Measurements from ENCODE around the gene ADAMTS3. TPM values are rescaled to one million over a fixed set of nuclear protein-coding genes. Genes with fewer than 3 reads are reported as not detected.

Gene ADAMTS3
- total RNA-seq (under 1 TPM; 0.08 to 0.47 (median 0.23) TPM), polyA plus RNA-seq (under 1 TPM; 0.09 to 0.11 TPM)

DNA sequence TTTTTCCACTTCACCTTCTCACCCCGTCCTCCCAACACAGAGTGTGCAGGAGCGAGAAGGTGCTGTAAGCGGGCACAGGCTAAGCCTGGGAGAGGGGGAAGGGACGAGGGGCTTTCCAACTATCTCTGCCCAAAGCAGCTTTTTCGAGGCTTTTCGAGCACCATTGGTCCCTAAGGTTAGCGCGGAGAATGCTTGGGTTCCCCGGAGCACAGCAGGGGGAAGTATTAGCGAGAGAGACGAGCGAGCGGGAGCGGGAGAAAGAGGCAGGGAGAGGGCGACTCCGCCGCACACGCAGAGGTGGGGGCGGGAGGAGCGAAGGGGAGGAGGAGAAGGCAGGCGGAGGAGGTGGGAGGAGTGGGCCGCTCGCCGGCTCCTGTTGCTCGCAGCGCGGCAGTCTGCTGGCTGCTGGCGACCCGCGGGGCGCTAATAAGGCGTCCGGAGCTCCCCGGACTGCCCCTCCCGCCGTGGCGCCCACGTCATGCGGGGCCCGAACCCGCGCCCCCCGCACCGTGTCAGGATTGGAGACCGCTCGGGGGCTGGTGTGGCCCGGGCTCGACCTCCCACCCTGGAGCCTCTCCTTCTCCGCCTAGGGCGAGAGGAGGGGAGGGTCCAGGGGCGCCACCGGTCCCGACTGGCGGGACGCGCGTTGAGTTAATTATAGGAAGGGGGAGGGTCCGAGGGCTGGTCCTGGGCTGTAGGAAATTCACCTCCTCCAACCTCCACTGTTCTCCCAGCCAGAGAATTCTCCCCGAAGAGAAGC is at the start of gene ADAMTS3:
TSS of gene ADAMTS3 (minus strand) at position 263 of the 760 bp plus-strand sequence. CDS start 459 bp downstream, outside the sequence.
- intact Hi-C loops (cut with DNase I) = no loop called here
- no peaks in the 10 kb centered on the region for H3K9me3 ChIP-seq
- FAIRE-seq (no peak), DNase-seq (peak; percentile 32 to 78 (median 60)), ATAC-seq (peak; percentile 76 to 87 (median 84))
- peak within 1 kb of the TSS in 2 of 4 donors; percentile 35 to 44 for H3K27ac ChIP-seq
- TF ChIP-seq, protein P1, sequence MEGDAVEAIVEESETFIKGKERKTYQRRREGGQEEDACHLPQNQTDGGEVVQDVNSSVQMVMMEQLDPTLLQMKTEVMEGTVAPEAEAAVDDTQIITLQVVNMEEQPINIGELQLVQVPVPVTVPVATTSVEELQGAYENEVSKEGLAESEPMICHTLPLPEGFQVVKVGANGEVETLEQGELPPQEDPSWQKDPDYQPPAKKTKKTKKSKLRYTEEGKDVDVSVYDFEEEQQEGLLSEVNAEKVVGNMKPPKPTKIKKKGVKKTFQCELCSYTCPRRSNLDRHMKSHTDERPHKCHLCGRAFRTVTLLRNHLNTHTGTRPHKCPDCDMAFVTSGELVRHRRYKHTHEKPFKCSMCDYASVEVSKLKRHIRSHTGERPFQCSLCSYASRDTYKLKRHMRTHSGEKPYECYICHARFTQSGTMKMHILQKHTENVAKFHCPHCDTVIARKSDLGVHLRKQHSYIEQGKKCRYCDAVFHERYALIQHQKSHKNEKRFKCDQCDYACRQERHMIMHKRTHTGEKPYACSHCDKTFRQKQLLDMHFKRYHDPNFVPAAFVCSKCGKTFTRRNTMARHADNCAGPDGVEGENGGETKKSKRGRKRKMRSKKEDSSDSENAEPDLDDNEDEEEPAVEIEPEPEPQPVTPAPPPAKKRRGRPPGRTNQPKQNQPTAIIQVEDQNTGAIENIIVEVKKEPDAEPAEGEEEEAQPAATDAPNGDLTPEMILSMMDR (IDR thresholded peaks at IDR 0.05) = no peak
- no peaks in the 10 kb centered on the region for H3K4me1 ChIP-seq
- H3K36me3 ChIP-seq = no peaks in the 10 kb centered on the region
- peaks cover 0 to 6% (median 0%) of the 10 kb centered on the region in 4 donors for H3K27me3 ChIP-seq
- peak within 1 kb of the TSS; percentile 29 to 61 (median 42) for H3K4me3 ChIP-seq
- 1 to 2% methylated on average over 24 to 59 of the region's 59 CpGs for WGBS, 2 donors

DNA sequence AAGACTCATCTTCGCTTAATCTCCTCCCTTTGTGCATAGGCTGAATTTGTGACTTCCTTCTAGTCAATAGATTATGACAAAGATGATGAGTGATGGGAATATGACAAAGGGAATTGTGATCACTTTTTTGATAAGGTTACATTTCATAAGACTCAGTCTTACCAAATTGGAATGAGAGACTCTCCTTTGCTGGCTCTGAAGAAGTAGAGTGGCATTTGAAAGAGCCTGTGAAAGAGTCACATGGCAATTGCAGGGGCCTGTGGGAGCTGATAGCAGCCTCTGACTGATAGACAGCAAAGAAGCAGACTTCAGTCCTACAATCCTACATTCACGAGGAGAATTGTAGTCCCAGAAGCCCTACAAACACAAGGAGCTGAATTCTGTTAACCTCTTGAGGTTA is 44.9 kb upstream of the ADAMTS3 start:
- Histone ChIP-seq H3K4me3 (no peak overlapping the region), H3K27me3 (no peaks in the 10 kb centered on the region), H3K4me1 (no peaks in the 10 kb centered on the region), H3K27ac (no peak overlapping the region), H3K36me3 (no peaks in the 10 kb centered on the region), H3K9me3 (peaks cover 0 to 2% (median 0%) of the 10 kb centered on the region in 4 donors)
- 51 to 62% methylated on average over 2 of the region's 2 CpGs for whole genome bisulfite sequencing, 2 donors
- ATAC-seq (no peak), FAIRE-seq (no peak), DNase-seq (no peak)
- intact Hi-C loops (cut with DNase I) = no loop called here
- TF ChIP-seq, protein P1 (IDR thresholded peaks at IDR 0.05) = no peak

DNA sequence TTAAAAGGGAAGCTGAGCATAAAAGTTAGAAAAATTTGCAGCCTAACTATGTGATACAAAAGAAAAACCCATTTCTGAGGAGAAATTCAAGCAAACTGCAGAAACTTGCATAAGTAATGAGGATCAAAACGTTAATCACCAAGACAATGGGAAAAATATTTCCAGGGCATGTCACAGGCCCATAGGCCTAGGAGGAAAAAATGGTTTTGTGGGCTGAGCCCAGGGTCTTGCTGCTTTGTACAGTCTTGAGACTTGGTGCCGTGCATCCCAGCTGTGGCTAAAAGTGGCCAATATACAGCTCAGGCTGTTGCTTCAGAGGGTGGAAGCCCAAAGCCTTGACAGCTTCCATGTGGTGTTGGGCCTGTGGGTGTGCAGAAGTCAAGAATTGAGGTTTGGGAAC is 37.7 kb upstream of the ADAMTS3 start:
- Histone ChIP-seq H3K4me3 (no peak overlapping the region), H3K4me1 (no peaks in the 10 kb centered on the region), H3K27me3 (no peaks in the 10 kb centered on the region), H3K27ac (no peak overlapping the region), H3K9me3 (no peaks in the 10 kb centered on the region), H3K36me3 (no peaks in the 10 kb centered on the region)
- FAIRE-seq = no peak
- ATAC-seq = no peak
- 49 to 51% methylated on average over 2 of the region's 2 CpGs for WGBS, 2 donors
- TF ChIP-seq, protein P1 (IDR thresholded peaks at IDR 0.05) = no peak
- intact Hi-C loops (cut with DNase I) = no loop called here
- DNase-seq = no peak

DNA sequence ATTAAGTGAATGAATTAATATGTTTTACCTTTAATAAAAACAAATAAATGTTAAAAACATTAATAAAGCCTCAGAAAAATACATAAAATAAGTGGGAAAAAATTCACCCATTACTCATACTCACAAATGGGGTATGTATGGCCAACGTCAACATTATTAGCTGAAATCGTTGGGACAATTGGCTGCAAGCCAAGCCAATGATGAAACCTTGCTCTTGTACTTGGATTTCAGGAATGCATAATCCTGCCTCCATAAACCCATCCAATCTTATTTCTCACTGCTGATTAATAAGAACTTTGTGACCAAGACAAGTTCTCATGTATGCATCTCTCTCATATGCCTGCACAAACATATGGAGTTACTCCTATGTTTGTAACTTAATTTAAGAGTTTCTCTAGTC is 35.3 kb upstream of the ADAMTS3 start:
- WGBS, 2 donors = 18 to 21% methylated on average over 2 of the region's 2 CpGs
- Histone ChIP-seq H3K27ac (no peak overlapping the region), H3K4me1 (no peaks in the 10 kb centered on the region), H3K9me3 (no peaks in the 10 kb centered on the region), H3K4me3 (no peak overlapping the region), H3K27me3 (no peaks in the 10 kb centered on the region), H3K36me3 (no peaks in the 10 kb centered on the region)
- ATAC-seq (no peak), DNase-seq (peak in 1 of 6 donors; percentile 24), FAIRE-seq (no peak)
- TF ChIP-seq, protein P1 (IDR thresholded peaks at IDR 0.05) = no peak
- intact Hi-C loops (cut with DNase I) = no loop called here
